ENCODE data around the gene FGF22.
A peak's percentile ranks its signal among the peaks of the same experiment; 100 is the strongest.

Gene FGF22

DNA sequence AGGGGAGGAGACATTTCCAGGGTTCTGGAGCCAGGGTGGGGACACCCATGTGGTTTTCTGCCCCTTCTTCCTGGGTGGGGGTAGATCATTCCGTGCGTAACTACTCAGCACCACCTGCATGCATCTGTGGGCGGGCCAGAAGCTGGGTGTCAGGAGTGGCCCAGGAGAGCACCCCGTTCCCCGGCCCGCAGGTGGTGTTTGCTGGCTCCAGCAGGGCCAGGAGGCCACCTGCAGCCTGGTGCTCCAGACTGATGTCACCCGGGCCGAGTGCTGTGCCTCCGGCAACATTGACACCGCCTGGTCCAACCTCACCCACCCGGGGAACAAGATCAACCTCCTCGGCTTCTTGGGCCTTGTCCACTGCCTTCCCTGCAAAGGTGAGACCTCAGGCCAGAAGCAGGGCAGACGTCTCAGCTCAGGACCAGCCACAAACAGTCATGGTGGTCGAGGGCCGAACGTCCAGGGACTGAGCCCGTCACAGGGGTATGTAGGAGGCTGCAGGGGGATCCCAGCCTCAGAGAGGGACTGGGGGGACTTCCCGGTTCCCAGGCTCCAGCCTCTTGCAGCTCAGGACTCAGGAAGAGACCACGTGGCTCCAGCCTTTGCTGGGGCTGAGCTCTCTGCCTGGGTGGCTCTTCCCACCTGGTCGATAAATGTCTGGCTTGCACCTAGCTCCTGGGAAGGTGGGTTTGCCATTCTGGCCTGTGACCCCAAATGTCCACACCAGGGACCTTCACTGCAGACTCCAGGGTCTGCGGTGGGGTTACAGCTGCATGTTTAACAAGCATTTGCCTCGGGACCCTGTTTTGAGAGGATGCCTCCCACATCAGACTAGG is 38.1 kb downstream of the FGF22 start:
- peak in 2 of 58 donors; percentile 18 to 20 for DNase-seq

DNA sequence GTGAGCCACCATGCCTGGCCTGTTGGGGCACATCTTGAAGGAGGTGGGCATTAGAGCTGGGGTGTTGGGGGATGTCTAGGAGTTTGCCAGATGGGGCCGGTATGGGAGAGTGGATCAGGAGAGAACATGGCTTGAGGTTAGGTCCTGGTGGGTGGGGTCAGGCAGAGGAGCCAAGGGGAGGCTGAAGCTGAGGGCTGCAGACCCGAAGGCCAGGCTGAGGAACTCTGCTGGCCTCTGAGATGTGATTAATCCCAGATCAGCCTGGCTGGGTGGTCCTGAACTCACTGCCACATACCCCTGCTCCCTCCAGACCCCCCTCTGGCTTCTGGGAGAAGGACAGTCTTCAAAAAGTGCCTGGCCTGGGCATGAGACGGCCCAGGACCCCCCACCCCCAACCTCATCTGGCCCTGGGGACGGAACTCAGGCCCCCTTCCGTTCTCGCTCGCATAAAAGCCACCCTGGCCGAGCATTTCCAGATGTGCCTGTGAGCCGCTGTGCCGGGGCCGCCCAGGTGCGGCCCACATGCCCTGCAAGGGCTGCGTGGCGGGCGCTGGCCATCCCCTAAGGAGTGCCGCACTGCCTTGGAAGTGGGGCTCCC is 39.2 kb downstream of the FGF22 start:
- no peak for DNase-seq

DNA sequence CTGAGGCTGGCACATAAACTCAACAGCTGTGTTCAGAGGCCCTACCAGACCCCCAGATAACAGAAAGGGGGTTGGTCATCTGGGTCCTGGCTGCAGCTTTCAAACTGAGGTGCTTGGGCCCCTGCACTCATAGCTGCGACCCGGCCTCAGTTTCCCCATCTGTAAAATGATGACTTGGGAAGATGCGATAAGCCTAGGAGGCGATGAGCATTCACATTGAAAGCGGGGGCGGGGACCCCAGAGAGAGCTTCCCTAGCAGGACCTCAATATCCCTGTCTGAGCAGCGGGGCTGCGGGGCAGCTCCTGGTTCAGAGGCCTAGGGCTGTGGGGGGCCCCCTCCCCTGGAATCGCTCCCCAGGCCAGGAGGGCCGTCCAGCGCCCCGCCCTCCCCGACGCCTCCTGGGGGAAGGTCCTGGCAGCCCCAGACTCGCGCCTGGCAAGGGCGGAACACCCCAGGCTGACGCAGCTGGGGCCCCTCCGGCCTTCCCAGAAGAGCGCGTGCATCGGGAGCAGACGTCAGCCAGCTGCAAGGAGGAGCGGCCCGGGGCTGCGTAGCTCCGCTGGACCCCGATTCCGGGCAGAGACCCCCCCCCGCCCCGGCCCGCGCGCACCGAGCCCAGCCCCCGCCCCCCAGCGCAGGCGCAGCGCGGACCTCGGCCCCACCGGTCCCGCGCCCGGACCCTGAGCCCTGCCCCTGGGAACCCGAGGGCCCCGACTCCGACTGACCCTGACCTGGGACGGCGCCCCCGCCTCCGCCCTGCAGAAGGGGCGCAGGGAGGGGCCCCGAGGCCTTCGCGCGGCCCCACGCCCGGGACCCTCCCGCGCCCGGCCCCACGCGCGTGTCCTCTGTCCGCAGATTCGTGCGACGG is 40.0 kb downstream of the FGF22 start:
- peak in 35 of 58 donors; percentile 18 to 82 (median 54) for DNase-seq

DNA sequence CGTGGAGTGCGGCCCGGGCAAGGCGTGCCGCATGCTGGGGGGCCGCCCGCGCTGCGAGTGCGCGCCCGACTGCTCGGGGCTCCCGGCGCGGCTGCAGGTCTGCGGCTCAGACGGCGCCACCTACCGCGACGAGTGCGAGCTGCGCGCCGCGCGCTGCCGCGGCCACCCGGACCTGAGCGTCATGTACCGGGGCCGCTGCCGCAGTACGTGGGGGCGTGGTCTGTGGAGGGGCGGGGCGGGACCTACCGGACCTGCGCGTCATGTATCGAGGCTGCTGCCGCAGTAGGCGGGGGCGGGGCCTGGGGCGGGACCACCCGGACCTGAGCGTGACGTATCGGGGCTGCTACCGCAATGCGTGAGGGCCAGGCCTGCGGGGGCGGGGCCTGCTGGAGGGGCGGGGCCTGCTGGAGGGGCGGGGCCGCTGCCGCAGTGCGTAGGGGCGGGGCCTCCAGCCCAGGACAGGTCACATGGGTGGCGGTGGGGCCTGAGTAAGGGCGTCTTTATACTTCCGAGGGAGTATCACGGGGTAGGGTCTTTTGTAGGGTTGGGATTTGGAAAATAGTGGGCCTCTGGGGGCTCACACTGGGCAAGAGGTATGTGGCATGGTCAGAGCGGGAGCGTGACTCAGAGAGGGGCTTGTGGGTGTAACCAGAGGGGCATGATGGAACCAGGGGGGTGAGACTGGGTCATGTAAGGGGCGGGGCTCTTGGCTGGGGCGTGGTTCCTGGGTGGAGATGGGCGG is 40.8 kb downstream of the FGF22 start:
- DNase-seq = peak; percentile 55 to 100 (median 99)

DNA sequence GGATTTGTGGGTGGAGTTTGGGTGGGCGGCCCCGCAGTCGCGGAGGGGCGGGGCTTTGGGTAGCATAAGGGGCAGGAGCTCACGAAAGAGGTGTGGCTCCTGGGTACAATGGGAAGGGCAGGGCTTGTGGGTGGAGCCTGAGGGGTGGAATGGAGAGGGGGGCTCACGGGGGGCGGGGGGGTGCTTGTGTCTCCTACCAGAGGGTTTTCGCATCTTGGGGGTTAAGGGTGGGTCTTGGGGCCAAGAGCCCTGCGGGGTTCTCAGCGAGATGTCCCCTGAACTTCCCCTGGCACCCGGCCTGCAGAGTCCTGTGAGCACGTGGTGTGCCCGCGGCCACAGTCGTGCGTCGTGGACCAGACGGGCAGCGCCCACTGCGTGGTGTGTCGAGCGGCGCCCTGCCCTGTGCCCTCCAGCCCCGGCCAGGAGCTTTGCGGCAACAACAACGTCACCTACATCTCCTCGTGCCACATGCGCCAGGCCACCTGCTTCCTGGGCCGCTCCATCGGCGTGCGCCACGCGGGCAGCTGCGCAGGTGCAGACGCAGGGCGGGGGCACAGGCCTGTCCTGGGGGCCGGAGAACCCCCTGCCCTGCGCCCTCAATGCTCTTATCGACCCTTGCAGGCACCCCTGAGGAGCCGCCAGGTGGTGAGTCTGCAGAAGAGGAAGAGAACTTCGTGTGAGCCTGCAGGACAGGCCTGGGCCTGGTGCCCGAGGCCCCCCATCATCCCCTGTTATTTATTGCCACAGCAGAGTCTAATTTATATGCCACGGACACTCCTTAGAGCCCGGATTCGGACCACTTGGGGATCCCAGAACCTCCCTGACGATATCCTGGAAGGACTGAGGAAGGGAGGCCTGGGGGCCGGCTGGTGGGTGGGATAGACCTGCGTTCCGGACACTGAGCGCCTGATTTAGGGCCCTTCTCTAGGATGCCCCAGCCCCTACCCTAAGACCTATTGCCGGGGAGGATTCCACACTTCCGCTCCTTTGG is 41.6 kb downstream of the FGF22 start:
- DNase-seq = peak in 9 of 58 donors; percentile 43 to 87 (median 60)

DNA sequence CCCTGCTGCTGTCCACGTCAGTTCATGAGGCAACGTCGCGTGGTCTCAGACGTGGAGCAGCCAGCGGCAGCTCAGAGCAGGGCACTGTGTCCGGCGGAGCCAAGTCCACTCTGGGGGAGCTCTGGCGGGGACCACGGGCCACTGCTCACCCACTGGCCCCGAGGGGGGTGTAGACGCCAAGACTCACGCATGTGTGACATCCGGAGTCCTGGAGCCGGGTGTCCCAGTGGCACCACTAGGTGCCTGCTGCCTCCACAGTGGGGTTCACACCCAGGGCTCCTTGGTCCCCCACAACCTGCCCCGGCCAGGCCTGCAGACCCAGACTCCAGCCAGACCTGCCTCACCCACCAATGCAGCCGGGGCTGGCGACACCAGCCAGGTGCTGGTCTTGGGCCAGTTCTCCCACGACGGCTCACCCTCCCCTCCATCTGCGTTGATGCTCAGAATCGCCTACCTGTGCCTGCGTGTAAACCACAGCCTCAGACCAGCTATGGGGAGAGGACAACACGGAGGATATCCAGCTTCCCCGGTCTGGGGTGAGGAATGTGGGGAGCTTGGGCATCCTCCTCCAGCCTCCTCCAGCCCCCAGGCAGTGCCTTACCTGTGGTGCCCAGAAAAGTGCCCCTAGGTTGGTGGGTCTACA is 43.1 kb downstream of the FGF22 start:
- no peak for DNase-seq

DNA sequence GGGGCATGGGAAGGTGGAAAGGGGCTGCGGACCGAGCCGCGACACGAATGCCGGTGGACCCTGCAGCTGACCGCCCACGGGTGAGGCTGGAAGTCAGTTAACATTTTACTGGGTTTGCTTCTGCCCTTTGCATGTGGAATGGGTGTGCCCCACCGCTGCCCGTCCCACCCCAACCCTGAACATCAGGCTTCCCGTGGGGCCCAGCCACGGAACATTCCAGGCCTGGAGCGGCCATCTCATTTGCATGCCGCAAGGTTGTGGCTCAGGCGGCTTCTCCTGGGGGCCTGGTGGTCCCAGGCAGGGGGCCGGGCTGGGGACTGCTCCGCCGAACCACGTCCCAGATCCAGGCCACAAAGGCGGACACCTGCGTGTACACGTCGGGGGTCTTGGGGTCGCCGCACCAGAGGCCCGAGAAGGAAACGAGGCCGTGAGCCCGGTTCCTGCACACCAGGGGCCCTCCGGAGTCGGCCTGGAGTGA is 45.8 kb downstream of the FGF22 start:
- no peak for DNase-seq

DNA sequence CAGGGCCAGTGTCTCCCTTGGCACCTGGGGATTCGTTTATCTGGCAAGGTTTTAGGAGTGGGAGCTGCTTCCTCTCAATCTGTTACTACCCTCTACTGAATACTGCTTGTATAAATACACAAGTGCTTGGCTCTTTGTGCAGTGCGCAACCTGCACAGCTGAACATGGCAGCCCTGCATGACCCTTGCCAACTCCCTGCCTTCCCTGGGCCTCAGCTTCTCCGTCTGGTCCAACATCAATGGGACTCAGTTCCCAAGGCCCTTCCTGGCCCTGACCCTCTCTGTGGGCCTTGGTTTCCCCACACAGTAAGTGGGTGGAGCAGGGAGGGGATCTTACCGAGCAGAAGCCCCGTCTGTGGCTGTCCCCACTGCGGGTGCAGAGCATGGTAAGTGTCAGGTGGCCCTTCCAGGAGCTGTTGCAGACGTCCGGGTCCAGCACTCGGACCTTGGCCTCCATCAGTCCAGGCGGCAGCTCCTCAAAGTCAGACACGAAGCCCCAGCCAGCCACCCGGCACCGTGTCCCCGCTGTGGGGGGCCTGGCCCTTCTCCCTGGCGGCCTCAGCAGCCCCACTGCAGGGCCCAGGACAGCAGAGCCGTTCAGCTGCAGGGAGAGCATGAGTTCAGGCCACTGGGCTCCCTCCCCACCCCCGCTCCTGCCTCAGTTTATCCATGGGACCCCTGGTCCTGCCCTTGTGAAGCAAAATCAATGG is 47.1 kb downstream of the FGF22 start:
- DNase-seq = no peak

DNA sequence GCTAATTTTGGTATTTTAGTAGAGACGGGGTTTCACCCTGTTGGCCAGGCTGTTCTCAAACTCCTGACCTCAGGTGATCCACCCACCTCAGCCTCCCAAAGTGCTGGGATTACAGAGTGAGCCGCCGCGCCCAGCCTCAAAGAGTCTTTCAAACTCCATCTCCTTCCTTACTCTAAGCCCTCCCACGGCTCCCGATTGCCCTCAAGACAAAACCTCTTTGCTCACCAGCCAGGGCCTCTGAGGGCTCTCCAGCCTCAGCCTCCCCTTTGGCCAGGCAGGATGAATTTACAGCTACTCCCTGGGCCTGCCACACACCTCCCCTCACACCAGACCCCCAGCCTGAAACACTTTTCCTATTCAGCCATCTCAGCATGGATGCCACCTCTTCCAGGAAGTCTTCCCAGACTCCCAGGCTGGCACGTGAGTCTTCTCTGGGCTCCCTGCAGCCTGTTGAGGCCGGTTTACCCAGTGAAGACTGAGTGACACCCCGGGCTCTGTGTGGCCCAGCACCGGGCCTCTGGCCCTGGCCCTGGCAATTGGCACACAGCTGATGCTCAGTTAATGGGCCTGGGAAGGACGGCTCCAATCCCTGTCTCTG is 48.0 kb downstream of the FGF22 start:
- DNase-seq = no peak

DNA sequence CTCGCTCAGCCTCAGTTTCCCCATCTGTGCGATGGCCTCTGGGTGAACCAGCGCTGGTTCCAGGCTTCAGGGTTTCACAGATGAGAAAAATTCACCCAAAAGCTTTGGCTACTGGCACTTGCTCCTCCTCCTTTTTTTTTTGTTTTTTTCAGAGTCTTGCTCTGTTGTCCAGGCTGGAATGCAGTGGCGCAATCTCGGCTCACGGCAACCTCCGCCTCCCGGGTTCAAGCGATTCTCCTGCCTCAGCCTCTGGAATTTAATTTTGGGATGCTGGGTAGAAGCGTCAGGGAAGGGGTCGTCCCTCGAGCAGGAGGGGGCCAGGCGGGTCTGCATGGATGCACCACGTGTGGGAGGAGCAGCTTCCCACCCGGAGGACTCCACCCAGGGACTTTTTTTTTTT is 48.5 kb downstream of the FGF22 start:
- no peak for DNase-seq

DNA sequence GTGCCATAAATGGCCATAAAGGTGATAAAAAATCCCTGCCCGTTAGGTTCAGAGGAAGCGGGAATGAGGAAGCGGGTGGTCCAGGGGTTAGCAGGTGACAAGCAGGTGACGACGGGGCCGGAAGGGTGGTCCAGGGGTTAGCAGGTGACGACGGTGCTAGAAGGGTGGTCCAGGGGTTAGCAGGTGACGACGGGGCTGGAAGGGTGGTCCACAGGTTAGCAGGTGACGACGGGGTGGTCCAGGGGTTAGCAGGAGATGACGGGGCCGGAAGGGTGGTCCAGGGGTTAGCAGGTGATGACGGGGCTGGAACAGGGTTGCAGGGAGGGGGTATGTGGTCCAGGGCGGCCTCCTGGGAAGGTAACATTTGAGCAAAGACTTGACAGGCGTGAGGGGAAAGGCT is 49.3 kb downstream of the FGF22 start:
- DNase-seq = no peak

DNA sequence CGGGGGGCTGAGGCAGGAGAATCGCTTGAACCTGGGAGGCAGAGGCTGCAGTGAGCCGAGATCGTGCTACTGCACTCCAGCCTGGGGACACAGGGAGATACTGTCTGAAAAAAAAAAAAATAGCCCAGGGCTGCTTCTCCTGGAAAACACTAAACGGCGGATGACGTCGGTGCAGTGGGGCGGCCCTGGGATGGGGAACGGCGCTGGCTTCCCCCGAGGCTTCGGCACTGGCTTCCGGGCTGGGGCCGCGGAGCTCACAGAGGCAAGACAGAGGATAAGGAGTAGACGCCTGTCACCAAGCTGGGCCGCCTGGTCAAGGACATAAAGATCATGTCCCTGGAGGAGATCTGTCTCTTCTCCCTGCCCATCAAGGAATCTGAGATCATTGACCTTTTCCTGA is 50.5 kb downstream of the FGF22 start:
- no peak for DNase-seq

Measured in anterior cingulate cortex (tissue), 58 donors.